Activated B cell treated with CpG ODN at 0.5 μM for 24 hours (primary cell): Measurements from ENCODE around the gene CNTNAP4. TPM values are rescaled to one million over a fixed set of nuclear protein-coding genes. Genes with fewer than 3 reads are reported as not detected.

Experiments used
- ATAC-seq: fragments of 200-7000 bp; cut with Tn5 transposase; one replicate; pipeline ENCODE4 v1.10.0; 2021; ENCODE audit warnings: low read depth, mild to moderate bottlenecking, moderate library complexity
- CTCF ChIA-PET: fragments of 350-600 bp; sonication (Branson Sonifier 250); formaldehyde crosslinking; loops from one replicate; lab custom pipeline; 2021; ENCODE audit warnings: antibody characterized with exemption; lab: Charles Lee
- POLR2A ChIA-PET: fragments of 350-600 bp; sonication (Branson Sonifier 250); formaldehyde crosslinking; loops from one replicate; lab custom pipeline; 2021; ENCODE audit warnings: antibody characterized with exemption; lab: Charles Lee
- DNase-seq: peaks from one replicate; pipeline ENCODE4 v3.0.0; 2022
- H3K27ac Mint-ChIP-seq: one replicate; pipeline ENCODE4 v1.8.0; 2020; ENCODE audit warnings: mixed read lengths
- H3K27me3 Mint-ChIP-seq: one replicate; pipeline ENCODE4 v1.8.0; 2021; ENCODE audit warnings: mixed read lengths
- H3K36me3 Mint-ChIP-seq: one replicate; pipeline ENCODE4 v1.8.0; 2021; ENCODE audit warnings: low read depth, mixed read lengths
- H3K4me1 Mint-ChIP-seq: one replicate; pipeline ENCODE4 v1.8.0; 2021; ENCODE audit warnings: mixed read lengths
- H3K4me3 Mint-ChIP-seq: one replicate; pipeline ENCODE4 v1.8.0; 2020; ENCODE audit warnings: mild to moderate bottlenecking, mixed read lengths
- H3K9me3 Mint-ChIP-seq: one replicate; pipeline ENCODE4 v1.8.0; 2020; ENCODE audit warnings: mixed read lengths
- intact Hi-C: fragments of 100-400 bp; cut with micrococcal nuclease; formaldehyde crosslinking; loops from one replicate; pipeline ENCODE4 v1.15.1; 2024
- total RNA-seq: library from RNA; stranded (reverse); gene quantifications from 2 replicates; pipeline ENCODE4 v1.2.3, GENCODE V29; 2022
- TF ChIP-seq, protein P1 (sequence below): fragments of 200-600 bp; IDR thresholded peaks from one replicate; pipeline ENCODE4 v1.8.0; 2022; ENCODE audit warnings: antibody characterized with exemption, mild to moderate bottlenecking

CNTNAP4 gene
- total RNA-seq, 1 donor from 2014 or later = not detected

DNA sequence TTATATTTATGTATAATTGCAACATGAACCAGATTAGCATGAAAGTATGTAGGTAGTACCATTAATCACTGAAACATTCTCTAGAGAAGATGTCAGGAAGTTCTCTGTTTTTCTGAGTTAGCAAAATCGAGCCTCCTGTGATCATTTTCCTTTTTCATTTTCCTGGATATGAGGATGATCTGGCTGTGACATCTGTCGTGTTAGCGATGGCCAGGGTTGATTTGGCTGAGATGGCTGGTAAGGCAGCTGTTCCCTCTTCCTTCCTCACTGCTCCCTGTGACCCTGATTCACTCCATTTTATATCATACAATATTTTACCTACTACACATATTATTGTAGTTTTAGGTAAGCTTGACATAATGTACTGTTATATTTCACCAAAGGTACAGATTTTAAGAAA is 10.3 kb downstream of the CNTNAP4 start:
- TF ChIP-seq, protein P1, sequence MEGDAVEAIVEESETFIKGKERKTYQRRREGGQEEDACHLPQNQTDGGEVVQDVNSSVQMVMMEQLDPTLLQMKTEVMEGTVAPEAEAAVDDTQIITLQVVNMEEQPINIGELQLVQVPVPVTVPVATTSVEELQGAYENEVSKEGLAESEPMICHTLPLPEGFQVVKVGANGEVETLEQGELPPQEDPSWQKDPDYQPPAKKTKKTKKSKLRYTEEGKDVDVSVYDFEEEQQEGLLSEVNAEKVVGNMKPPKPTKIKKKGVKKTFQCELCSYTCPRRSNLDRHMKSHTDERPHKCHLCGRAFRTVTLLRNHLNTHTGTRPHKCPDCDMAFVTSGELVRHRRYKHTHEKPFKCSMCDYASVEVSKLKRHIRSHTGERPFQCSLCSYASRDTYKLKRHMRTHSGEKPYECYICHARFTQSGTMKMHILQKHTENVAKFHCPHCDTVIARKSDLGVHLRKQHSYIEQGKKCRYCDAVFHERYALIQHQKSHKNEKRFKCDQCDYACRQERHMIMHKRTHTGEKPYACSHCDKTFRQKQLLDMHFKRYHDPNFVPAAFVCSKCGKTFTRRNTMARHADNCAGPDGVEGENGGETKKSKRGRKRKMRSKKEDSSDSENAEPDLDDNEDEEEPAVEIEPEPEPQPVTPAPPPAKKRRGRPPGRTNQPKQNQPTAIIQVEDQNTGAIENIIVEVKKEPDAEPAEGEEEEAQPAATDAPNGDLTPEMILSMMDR = no peak
- no peak for ATAC-seq
- ChIA-PET POLR2A (no interaction called here), CTCF (no interaction called here)
- no peak for DNase-seq
- Mint-ChIP-seq H3K4me3 (no peak overlapping the region), H3K27ac (no peak overlapping the region), H3K9me3 (peaks cover 4% of the 10 kb centered on the region), H3K4me1 (no peaks in the 10 kb centered on the region), H3K36me3 (no peaks in the 10 kb centered on the region), H3K27me3 (no peaks in the 10 kb centered on the region)
- intact Hi-C loops = no loop called here

GRCh38 chr16:76292218-76292617 is 15.0 kb downstream of the CNTNAP4 start:
- Mint-ChIP-seq H3K27me3 (no peaks in the 10 kb centered on the region), H3K4me3 (no peak overlapping the region), H3K4me1 (no peaks in the 10 kb centered on the region), H3K36me3 (no peaks in the 10 kb centered on the region), H3K27ac (no peak overlapping the region), H3K9me3 (peaks cover 2% of the 10 kb centered on the region)
- POLR2A ChIA-PET = no interaction called here
- TF ChIP-seq, protein P1 = no peak
- no peak for DNase-seq
- intact Hi-C loops = no loop called here
- CTCF ChIA-PET = no interaction called here
- ATAC-seq = no peak

DNA sequence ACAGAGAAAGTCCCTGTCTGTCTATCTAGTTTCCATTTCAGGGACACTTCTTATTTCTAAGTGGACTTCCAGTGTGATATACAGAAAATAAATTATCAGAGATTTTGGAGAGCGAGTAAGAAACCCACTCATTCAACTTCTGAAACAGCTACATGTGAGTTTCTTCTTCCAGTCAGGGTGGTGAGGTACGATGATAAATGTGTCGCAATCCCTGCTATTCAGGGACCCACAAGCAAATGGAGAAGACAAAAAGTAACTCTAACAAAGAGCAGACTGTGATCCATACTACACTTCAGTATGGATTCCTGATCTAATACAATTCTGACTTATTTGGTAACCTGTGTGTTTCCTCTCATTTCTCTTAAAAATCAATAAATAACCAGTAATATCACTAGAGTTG is 16.8 kb downstream of the CNTNAP4 start:
- Mint-ChIP-seq H3K4me1 (no peaks in the 10 kb centered on the region), H3K36me3 (no peaks in the 10 kb centered on the region), H3K27ac (no peak overlapping the region), H3K9me3 (no peaks in the 10 kb centered on the region), H3K27me3 (no peaks in the 10 kb centered on the region), H3K4me3 (no peak overlapping the region)
- intact Hi-C loops = no loop called here
- POLR2A ChIA-PET = no interaction called here
- no peak for ATAC-seq
- DNase-seq = no peak
- CTCF ChIA-PET = no interaction called here
- TF ChIP-seq, protein P1 = no peak

DNA sequence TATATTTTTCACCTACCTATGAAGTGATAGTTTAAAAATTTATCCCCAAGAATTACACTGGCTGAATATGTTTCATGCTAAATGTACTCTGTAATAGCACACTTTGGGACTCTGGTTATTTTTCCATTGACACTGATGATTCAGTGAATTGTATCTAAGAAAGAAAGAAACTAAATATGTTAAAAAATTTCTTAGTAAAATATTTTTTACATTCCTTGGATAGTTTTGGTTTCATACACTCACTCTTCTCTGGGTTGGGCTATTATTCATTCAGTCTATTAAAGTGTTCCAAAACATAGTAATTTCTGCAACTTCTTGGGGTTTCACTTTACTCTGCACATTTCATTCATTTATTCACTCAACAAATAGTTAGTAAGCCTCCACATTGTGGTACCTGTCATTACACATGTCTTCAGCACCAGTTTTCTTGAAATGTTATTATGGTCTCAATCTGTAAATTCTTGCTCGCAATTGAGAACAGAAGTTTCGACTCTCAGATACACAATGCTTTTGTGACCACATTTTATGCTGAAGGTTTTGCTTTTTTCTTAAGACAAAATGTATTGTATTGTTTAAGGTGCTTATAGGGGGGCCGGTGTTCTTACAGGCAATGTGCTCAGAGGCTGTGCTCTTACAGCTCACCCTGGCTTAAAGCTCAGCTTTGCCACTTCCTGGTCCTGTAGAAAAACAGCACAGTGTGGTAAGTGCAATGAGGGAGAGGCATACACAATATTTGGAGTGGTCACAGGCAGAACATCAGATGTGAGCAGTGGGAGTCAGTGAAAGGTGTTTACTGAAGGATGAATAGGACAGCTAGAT is 17.4 kb downstream of the CNTNAP4 start:
- H3K9me3 Mint-ChIP-seq = no peaks in the 10 kb centered on the region
- CTCF ChIA-PET = no interaction called here
- no peaks in the 10 kb centered on the region for H3K36me3 Mint-ChIP-seq
- H3K27ac Mint-ChIP-seq = no peak overlapping the region
- H3K4me1 Mint-ChIP-seq = no peaks in the 10 kb centered on the region
- no peak overlapping the region for H3K4me3 Mint-ChIP-seq
- ATAC-seq (no peak), DNase-seq (no peak)
- H3K27me3 Mint-ChIP-seq = no peaks in the 10 kb centered on the region
- POLR2A ChIA-PET = no interaction called here
- TF ChIP-seq, protein P1 = no peak
- intact Hi-C loops = no loop called here

- Mint-ChIP-seq H3K27ac (no peak overlapping the region), H3K4me1 (no peaks in the 10 kb centered on the region), H3K4me3 (no peak overlapping the region), H3K36me3 (no peaks in the 10 kb centered on the region), H3K9me3 (peaks cover 2% of the 10 kb centered on the region), H3K27me3 (no peaks in the 10 kb centered on the region)
- ChIA-PET CTCF (no interaction called here), POLR2A (no interaction called here)
- ATAC-seq (no peak), DNase-seq (no peak)
- TF ChIP-seq, protein P1 = no peak
- intact Hi-C loops = no loop called here
These were observed 20.7 kb downstream of the CNTNAP4 start for GRCh38 chr16:76297941-76298340.
